Measurements from ENCODE around the gene SPNS3. TPM values are rescaled to one million over a fixed set of nuclear protein-coding genes. Genes with fewer than 3 reads are reported as not detected.

The SPNS3 gene
- total RNA-seq, 1 experiment from 2014 or later, result 0.37 TPM

DNA sequence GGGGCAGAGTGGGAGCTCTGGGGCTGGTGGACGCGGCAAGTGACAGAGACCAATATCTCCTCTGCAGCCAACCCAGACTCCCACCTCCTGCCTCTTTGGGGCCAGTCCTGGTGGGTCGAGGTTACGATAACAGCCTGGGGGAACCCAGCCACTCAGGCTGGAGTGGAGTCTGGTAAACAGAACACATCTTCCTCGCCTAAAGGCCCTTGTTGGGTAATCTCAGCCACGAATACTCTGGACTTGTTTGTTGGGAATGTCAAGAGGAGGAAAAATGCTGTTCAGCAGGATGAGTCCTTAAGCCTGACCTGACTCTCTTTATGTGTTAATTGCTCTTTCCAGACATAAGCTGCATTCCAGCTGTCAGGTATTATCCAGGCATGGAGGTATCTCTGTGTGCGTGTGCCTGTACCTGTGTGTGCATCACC is 56.9 kb downstream of the SPNS3 start:
- BruUV-seq (replicated peaks), result no TSS peak
- no peak overlapping the region for H3K4me2 ChIP-seq (ENCODE audit: low read length)
- no peak overlapping the region for H3K9ac ChIP-seq (ENCODE audit: low read length)
- no peak overlapping the region for H3K27ac ChIP-seq (ENCODE audit: low read depth, low read length)
- H3K36me3 ChIP-seq (ENCODE audit: control insufficient read depth in 1 of 2, insufficient read depth in 2 of 2, low read length in 2 of 2), result no peaks in the 10 kb centered on the region
- POLR2A ChIA-PET, result no interaction called here
- H2AFZ ChIP-seq (ENCODE audit: low read depth, low read length, poor library complexity, severe bottlenecking), result no peak overlapping the region
- H3K4me1 ChIP-seq (ENCODE audit: control insufficient read depth in 1 of 2, insufficient read depth in 2 of 2, low read length in 2 of 2), result peaks cover 0 to 20% of the 10 kb centered on the region in 2 experiments; a peak in 1 of 4 replicates
- RAD21 ChIA-PET (ENCODE audit: low non-redundant PET in 1 of 2, low total read pairs in 2 of 2, uncharacterized antibody in 2 of 2, unreplicated experiment in 2 of 2), result no interaction called here
- intact Hi-C loops (cut with micrococcal nuclease), result no loop called here
- TF ChIP-seq RAD21 (IDR thresholded peaks at IDR 0.05; ENCODE audit: low read depth), result no peak
- no peak for TF ChIP-seq ZFX (IDR thresholded peaks at IDR 0.05)
- no peak for TF ChIP-seq ELF1 (IDR thresholded peaks at IDR 0.05; ENCODE audit: borderline replicate concordance, low read depth)
- no peak for TF ChIP-seq EZH2phosphoT487 (IDR thresholded peaks at IDR 0.05; ENCODE audit: borderline replicate concordance)
- TF ChIP-seq, protein P1, sequence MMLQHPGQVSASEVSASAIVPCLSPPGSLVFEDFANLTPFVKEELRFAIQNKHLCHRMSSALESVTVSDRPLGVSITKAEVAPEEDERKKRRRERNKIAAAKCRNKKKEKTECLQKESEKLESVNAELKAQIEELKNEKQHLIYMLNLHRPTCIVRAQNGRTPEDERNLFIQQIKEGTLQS (IDR thresholded peaks at IDR 0.05), result no peak
- TF ChIP-seq SRF (IDR thresholded peaks at IDR 0.05; ENCODE audit: low read depth), result no peak
- no peak for TF ChIP-seq JUND (IDR thresholded peaks at IDR 0.05)
- TF ChIP-seq, protein P2, sequence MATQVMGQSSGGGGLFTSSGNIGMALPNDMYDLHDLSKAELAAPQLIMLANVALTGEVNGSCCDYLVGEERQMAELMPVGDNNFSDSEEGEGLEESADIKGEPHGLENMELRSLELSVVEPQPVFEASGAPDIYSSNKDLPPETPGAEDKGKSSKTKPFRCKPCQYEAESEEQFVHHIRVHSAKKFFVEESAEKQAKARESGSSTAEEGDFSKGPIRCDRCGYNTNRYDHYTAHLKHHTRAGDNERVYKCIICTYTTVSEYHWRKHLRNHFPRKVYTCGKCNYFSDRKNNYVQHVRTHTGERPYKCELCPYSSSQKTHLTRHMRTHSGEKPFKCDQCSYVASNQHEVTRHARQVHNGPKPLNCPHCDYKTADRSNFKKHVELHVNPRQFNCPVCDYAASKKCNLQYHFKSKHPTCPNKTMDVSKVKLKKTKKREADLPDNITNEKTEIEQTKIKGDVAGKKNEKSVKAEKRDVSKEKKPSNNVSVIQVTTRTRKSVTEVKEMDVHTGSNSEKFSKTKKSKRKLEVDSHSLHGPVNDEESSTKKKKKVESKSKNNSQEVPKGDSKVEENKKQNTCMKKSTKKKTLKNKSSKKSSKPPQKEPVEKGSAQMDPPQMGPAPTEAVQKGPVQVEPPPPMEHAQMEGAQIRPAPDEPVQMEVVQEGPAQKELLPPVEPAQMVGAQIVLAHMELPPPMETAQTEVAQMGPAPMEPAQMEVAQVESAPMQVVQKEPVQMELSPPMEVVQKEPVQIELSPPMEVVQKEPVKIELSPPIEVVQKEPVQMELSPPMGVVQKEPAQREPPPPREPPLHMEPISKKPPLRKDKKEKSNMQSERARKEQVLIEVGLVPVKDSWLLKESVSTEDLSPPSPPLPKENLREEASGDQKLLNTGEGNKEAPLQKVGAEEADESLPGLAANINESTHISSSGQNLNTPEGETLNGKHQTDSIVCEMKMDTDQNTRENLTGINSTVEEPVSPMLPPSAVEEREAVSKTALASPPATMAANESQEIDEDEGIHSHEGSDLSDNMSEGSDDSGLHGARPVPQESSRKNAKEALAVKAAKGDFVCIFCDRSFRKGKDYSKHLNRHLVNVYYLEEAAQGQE (IDR thresholded peaks at IDR 0.05; ENCODE audit: low read depth), result no peak
- TF ChIP-seq POLR2AphosphoS5 (IDR thresholded peaks at IDR 0.05; ENCODE audit: low read depth, low read length), result no peak
- no peak for TF ChIP-seq CEBPB (IDR thresholded peaks at IDR 0.05; ENCODE audit: low read depth)
- TF ChIP-seq POLR2A (IDR thresholded peaks at IDR 0.05; ENCODE audit: borderline replicate concordance, extremely low read depth, insufficient read depth, insufficient read length), result no peak
- no peaks in the 10 kb centered on the region for H3K27me3 ChIP-seq (ENCODE audit: insufficient read depth, low read length)
- no peaks in the 10 kb centered on the region for H4K20me1 ChIP-seq (ENCODE audit: insufficient read depth)
- H3K9me2 ChIP-seq (ENCODE audit: insufficient read depth), result no peaks in the 10 kb centered on the region
- H3K79me2 ChIP-seq (ENCODE audit: insufficient read depth, low read length), result no peaks in the 10 kb centered on the region
- no peak overlapping the region for H3K4me3 ChIP-seq (replicated peaks in 1 of 2; ENCODE audit: low read depth in 1 of 2, low read length in 2 of 2)
- H3K9me3 ChIP-seq (ENCODE audit: control insufficient read depth in 1 of 2, insufficient read depth in 1 of 2, low read depth in 1 of 2, low read length in 2 of 2), result no peaks in the 10 kb centered on the region
- DNase-seq (ENCODE audit: low read depth, low spot score) (no peak), ATAC-seq (no peak)
- CTCF ChIA-PET, result interaction anchor here (1.1 kb wide), 1 partner anchor 8 kb away, joined by 3 read pairs; the partner anchor contains the start of gene SPNS2

Data from HCT116 (cell line).